Measurements from ENCODE around the gene FIBIN.

Gene FIBIN

GRCh38 chr11:27022659-27023251, 28.8 kb downstream of the FIBIN start:
- DNase-seq (ENCODE audit: low read depth in 2 of 2), result no peak

GRCh38 chr11:27024865-27025264, 31.0 kb downstream of the FIBIN start:
- DNase-seq (ENCODE audit: low read depth in 2 of 2), result no peak

- DNase-seq (ENCODE audit: low read depth in 2 of 2), result no peak
Measured at GRCh38 chr11:27025312-27025955, 31.5 kb downstream of the FIBIN start.

- DNase-seq (ENCODE audit: low read depth in 2 of 2), result no peak
Measured at GRCh38 chr11:27025957-27026733, 32.2 kb downstream of the FIBIN start.

GRCh38 chr11:27028561-27028965, 34.7 kb downstream of the FIBIN start:
- no peak for DNase-seq (ENCODE audit: low read depth in 2 of 2)

- no peak for DNase-seq (ENCODE audit: low read depth in 2 of 2)
Measured at GRCh38 chr11:27029966-27030365, 36.1 kb downstream of the FIBIN start.

GRCh38 chr11:27031754-27032153, 37.8 kb downstream of the FIBIN start:
- DNase-seq (ENCODE audit: low read depth in 2 of 2), result no peak

- DNase-seq (ENCODE audit: low read depth in 2 of 2), result no peak
Measured at GRCh38 chr11:27039873-27040272, 46.0 kb downstream of the FIBIN start.

GRCh38 chr11:27040302-27041115, 46.6 kb downstream of the FIBIN start, which contains the start of gene BBOX1:
TSS of gene BBOX1 (plus strand) at chr11:27040815. CDS start at chr11:27055431, 14,616 bp downstream.
- DNase-seq (ENCODE audit: low read depth in 2 of 2), result no peak

- DNase-seq (ENCODE audit: low read depth in 2 of 2), result no peak
Measured at GRCh38 chr11:27041141-27041899, 47.4 kb downstream of the FIBIN start.
